ENCODE data around the gene RAB9A. TPM values are rescaled to one million over a fixed set of nuclear protein-coding genes. Genes with fewer than 3 reads are reported as not detected.
A peak's percentile ranks its signal among the peaks of the same experiment; 100 is the strongest.

RAB9A gene
- total RNA-seq, 4 donors from 2014 or later: 44.6 to 70.5 (median 56.0) TPM

DNA sequence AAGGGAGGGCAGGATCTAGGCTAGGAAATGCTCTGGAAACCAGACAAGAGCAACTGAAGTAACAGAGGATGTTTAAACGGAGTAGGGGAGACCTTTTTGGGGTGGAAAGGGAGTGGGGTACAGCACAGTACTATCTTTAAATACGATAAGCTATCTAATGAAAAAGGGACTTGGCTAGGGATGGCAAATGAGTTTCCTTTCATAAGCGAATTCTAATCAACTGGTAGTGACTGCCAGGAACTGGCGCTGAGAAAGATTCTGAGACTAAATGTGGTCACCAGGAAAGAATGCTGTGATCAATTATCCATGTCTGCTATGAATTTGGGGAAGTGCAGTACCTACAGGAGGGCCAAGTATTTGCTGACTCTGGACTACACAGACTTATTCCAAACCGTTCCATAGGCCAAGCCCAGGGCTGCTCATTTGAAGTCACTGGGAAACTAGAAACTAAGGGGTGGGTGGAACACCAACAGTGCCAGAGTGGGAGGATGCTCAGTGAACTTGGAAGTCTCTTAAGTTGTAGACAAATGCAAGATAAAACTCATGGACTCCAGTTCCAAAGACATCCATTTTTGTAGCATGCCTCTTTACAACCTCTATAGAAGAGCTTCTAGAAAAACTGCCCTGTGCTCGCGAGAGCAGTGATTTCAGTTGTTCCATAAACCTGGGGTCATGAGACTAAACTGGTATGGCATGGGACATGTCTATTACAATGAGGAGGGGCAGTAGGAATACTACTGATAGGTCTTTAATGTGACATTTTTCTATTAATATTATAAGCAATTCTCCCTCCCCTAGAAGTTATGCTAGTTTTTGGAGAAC is 43.5 kb downstream of the RAB9A start:
- H3K4me3 ChIP-seq (ENCODE audit: low read depth, poor library complexity, severe bottlenecking): no peak overlapping the region
- intact Hi-C loops (cut with DNase I; ENCODE audit: low total_unique reads): loop anchor here (10.0 kb wide), 1 partner anchor 68 kb away; no protein-coding TSS in a partner anchor
- DNase-seq (ENCODE audit: low spot score in 2 of 2): no peak
- 38 to 61% methylated on average over 7 of the region's 7 CpGs for WGBS, 2 donors
- no peak for TF ChIP-seq POLR2A (IDR thresholded peaks at IDR 0.05)
- TF ChIP-seq, protein P1, sequence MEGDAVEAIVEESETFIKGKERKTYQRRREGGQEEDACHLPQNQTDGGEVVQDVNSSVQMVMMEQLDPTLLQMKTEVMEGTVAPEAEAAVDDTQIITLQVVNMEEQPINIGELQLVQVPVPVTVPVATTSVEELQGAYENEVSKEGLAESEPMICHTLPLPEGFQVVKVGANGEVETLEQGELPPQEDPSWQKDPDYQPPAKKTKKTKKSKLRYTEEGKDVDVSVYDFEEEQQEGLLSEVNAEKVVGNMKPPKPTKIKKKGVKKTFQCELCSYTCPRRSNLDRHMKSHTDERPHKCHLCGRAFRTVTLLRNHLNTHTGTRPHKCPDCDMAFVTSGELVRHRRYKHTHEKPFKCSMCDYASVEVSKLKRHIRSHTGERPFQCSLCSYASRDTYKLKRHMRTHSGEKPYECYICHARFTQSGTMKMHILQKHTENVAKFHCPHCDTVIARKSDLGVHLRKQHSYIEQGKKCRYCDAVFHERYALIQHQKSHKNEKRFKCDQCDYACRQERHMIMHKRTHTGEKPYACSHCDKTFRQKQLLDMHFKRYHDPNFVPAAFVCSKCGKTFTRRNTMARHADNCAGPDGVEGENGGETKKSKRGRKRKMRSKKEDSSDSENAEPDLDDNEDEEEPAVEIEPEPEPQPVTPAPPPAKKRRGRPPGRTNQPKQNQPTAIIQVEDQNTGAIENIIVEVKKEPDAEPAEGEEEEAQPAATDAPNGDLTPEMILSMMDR (IDR thresholded peaks at IDR 0.05): no peak

DNA sequence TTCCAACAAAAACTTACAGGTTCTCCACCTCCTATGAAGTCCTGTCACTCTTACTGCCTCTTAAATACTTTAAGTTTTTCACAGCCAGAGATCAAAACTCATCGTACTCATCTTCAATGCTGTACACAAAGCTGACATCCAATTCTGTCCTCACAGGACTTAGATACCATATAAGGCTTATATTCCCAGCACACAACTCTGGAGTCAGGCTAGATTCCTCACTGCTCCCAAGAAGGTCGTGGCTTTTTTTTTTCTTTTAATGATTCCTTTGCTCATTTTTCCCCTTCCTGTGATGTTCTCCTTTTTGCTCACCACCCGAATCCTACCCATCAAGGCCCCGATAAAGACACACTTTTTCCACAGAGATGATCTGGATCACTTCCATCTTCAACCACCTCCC is 44.6 kb downstream of the RAB9A start:
- intact Hi-C loops (cut with DNase I; ENCODE audit: low total_unique reads): loop anchor here (10.0 kb wide), 1 partner anchor 69 kb away; no protein-coding TSS in a partner anchor
- WGBS, 2 donors: 14 to 42% methylated on average over 4 of the region's 4 CpGs
- no peak overlapping the region for H3K4me3 ChIP-seq (ENCODE audit: low read depth, poor library complexity, severe bottlenecking)
- TF ChIP-seq POLR2A (IDR thresholded peaks at IDR 0.05): no peak
- TF ChIP-seq, protein P1 (IDR thresholded peaks at IDR 0.05): no peak
- no peak for DNase-seq (ENCODE audit: low spot score in 2 of 2)

DNA sequence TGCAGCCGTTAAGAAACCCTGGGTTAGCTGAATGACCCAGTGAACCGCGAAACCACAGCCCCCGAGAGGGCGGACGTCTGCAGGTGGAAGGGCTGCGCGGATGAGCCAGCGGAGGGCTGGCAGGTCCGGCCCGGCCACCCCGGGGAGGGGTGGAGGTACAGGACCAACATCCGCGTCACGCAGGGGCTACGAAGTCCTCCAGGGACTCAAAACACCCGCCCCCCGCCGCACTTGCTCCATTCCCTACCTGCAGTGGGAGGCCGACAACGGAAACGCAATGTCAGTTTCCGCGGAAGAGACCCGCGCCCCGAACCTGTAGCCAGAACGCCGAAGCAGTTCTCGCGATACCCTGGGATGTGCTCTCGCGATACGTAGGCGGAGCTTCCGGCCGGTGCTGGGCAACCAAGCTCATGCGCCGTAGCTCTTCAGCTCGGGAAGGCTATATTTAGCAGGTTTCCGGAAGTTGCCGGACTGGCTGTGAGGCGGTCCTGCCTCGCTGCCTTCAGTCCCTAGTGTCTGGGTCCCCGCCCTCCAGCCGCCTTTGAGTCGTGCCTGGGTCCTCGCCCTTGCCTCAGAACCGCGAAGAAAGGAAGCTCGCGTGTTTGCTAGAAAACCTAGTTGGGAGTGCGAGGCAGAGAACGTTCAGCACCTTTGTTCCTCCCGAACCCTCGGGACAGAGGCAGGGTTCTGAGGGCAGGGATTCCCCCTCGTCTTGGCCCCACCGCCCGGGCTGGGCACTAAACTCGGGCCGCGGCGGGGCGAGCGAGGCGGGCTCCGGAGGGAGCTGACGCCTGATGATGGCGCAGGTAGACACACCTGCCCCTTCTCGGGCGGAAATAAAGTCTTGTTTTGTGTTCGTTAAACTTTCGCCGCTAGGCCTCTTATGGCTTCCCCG is 45.6 kb downstream of the RAB9A start, which contains the start of the genes OFD1 and TRAPPC2:
Gene OFD1 (plus strand): TSS at position 471 of the 895 bp plus-strand sequence. CDS start 324 bp downstream, at position 795.
Gene TRAPPC2 (minus strand): TSS at position 343 of the 895 bp plus-strand sequence. CDS start 14,657 bp downstream, outside the sequence.
- intact Hi-C loops (cut with DNase I; ENCODE audit: low total_unique reads): loop anchor here (10.0 kb wide), 1 partner anchor 70 kb away; no protein-coding TSS in a partner anchor
- peak; percentile 90 to 98 for DNase-seq (ENCODE audit: low spot score in 2 of 2)
- TF ChIP-seq POLR2A (IDR thresholded peaks at IDR 0.05): peak in 1 of 2 donors; percentile 57
- TF ChIP-seq, protein P1 (IDR thresholded peaks at IDR 0.05): no peak
- 0 to 1% methylated on average over 8 to 56 of the region's 75 CpGs for WGBS, 2 donors
- H3K4me3 ChIP-seq (ENCODE audit: low read depth, poor library complexity, severe bottlenecking): peak within 1 kb of the TSS; percentile 58

DNA sequence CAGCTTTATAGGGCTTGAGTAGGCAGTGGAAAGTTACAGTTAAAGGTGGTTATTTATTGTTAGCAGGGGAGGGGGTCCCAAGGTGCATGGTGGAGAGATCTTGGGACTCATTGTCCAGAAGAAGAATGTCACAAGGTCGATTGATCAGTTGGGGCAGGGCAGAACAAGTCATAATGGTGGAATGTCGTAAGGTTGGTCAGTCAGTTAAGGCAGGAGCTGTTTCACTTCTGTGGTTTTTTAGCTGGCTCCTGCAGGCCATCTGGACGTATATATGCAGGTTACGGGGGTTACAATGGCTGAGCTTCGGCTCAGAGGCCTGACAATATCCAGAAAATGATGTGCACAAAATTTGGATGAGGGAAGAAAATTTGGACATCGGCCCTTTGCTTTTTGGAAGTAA is 52.8 kb downstream of the RAB9A start:
- no peak for DNase-seq (ENCODE audit: low spot score in 2 of 2)
- no peak overlapping the region for H3K4me3 ChIP-seq (ENCODE audit: low read depth, poor library complexity, severe bottlenecking)
- 84% methylated on average over 6 of the region's 6 CpGs for WGBS, 2 donors
- intact Hi-C loops (cut with DNase I; ENCODE audit: low total_unique reads): no loop called here
- TF ChIP-seq, protein P1 (IDR thresholded peaks at IDR 0.05): no peak
- TF ChIP-seq POLR2A (IDR thresholded peaks at IDR 0.05): no peak

DNA sequence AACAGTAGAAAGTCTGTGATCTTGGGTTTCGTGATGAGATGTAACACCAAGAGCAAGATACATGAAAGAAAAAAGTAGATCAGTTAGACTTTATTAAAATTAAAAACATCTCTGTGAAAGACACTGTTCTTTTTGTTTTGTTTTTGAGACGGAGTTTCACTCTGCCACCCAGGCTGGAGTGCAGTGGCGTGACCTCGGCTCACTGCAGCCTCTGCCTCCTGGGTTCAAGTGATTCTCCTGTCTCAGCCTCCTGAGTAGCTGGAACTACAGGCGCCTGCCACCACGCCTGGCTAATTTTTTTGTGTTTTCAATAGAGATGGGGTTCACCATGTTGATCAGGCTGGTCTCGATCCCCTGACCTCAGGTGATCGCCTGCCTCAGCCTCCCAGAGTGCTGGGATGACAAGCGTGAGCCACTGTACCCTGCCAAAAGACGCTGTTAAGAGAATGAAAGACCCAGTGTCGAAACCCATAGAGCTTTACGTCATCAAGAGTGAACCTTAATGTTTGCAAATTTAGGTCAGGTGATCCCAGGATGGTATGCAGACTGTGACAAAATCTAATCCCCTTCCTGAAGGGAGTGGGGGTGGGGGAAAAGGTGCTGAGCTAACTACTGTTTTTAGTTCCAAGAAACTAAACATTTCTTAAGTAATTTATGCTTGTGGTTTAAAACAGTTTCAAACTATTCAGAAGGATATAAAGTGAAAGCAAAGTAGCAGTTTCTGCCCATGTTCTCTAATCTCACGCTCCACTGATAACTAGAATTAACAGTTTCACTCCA is 53.7 kb downstream of the RAB9A start:
- WGBS, 2 donors: 83 to 87% methylated on average over 13 of the region's 13 CpGs
- no peak for TF ChIP-seq POLR2A (IDR thresholded peaks at IDR 0.05)
- TF ChIP-seq, protein P1 (IDR thresholded peaks at IDR 0.05): no peak
- H3K4me3 ChIP-seq (ENCODE audit: low read depth, poor library complexity, severe bottlenecking): no peak overlapping the region
- no peak for DNase-seq (ENCODE audit: low spot score in 2 of 2)
- intact Hi-C loops (cut with DNase I; ENCODE audit: low total_unique reads): no loop called here

Data from lower leg skin (tissue), 4 donors.